ENCODE results near the gene NFATC4. TPM values are rescaled to one million over a fixed set of nuclear protein-coding genes. Genes with fewer than 3 reads are reported as not detected.

NFATC4 gene
- total and polyA plus RNA-seq, 2 of the 4 experiments (the other 2 are of a cell fraction): 15.6 to 35.8 TPM

DNA sequence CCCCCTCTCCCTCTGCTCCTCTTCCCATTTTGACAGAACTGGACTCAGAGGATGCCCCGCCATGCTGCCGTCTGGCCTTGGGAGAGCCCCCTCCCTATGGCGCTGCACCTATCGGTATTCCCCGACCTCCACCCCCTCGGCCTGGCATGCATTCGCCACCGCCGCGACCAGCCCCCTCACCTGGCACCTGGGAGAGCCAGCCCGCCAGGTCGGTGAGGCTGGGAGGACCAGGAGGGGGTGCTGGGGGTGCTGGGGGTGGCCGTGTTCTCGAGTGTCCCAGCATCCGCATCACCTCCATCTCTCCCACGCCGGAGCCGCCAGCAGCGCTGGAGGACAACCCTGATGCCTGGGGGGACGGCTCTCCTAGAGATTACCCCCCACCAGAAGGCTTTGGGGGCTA, 1.5 kb downstream of the NFATC4 start:
- BruUV-seq (replicated peaks): no TSS peak
- H2BK120ac ChIP-seq (ENCODE audit: low read depth, low read length): peak overlapping the region; percentile 64; the same call in 1 of the 2 replicates
- H2AFZ ChIP-seq (replicated peaks; ENCODE audit: low read length, poor library complexity): peak overlapping the region; percentile 89
- H3K23ac ChIP-seq (ENCODE audit: low read depth, low read length): peak overlapping the region; percentile 1; the same call in 1 of the 2 replicates
- peaks cover 37% of the 10 kb centered on the region for H3K36me3 ChIP-seq (ENCODE audit: control insufficient read depth, insufficient read depth, low read length)
- peaks cover 4% of the 10 kb centered on the region for H4K20me1 ChIP-seq (ENCODE audit: insufficient read depth, low read length)
- DNase-seq (no peak), ATAC-seq (ENCODE audit: low read depth) (no peak)
- H3K4ac ChIP-seq (ENCODE audit: low read depth, low read length): peak overlapping the region; percentile 89
- peak overlapping the region; percentile 40; the same call in 1 of the 2 replicates for H3K27ac ChIP-seq (ENCODE audit: insufficient read depth, low read length)
- H3K9me1 ChIP-seq (ENCODE audit: insufficient read depth, low read length): peaks cover 9% of the 10 kb centered on the region
- H3K56ac ChIP-seq (ENCODE audit: extremely low read depth, insufficient read depth, low read length): peak overlapping the region; percentile 54; the same call in 1 of the 2 replicates
- peaks cover 6 to 28% of the 10 kb centered on the region in 2 experiments; a peak in 3 of 4 replicates for H3K79me1 ChIP-seq (ENCODE audit: low read depth in 1 of 2, low read length in 2 of 2)
- peak overlapping the region in 1 of 2 experiments; percentile 61; a peak in 1 of 4 replicates for H4K8ac ChIP-seq (ENCODE audit: low read depth in 2 of 2, low read length in 2 of 2)
- H2BK15ac ChIP-seq (ENCODE audit: low read depth, low read length): 0 out of 3 replicates have a peak overlapping the region, but pooled peaks have one; percentile 57
- TF ChIP-seq, protein P1, sequence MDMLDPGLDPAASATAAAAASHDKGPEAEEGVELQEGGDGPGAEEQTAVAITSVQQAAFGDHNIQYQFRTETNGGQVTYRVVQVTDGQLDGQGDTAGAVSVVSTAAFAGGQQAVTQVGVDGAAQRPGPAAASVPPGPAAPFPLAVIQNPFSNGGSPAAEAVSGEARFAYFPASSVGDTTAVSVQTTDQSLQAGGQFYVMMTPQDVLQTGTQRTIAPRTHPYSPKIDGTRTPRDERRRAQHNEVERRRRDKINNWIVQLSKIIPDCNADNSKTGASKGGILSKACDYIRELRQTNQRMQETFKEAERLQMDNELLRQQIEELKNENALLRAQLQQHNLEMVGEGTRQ (IDR thresholded peaks at IDR 0.05; ENCODE audit: low read depth, low read length): no peak
- TF ChIP-seq MAZ (IDR thresholded peaks at IDR 0.05; ENCODE audit: borderline replicate concordance, low read depth, low read length) (no peak), POLR2A (IDR thresholded peaks at IDR 0.05; ENCODE audit: low read depth, low read length) (no peak), NFE2L2 (IDR thresholded peaks at IDR 0.05; ENCODE audit: low read depth, low read length) (no peak), RFX5 (IDR thresholded peaks at IDR 0.05; ENCODE audit: low read depth, low read length) (no peak), CHD1 (IDR thresholded peaks at IDR 0.05; ENCODE audit: low read depth, low read length) (no peak), RCOR1 (IDR thresholded peaks at IDR 0.05; ENCODE audit: insufficient replicate concordance, low read length) (no peak), CEBPB (IDR thresholded peaks at IDR 0.05; ENCODE audit: low read depth, low read length) (no peak), MXI1 (IDR thresholded peaks at IDR 0.05; ENCODE audit: borderline replicate concordance, low read depth, low read length) (no peak), MAFK (IDR thresholded peaks at IDR 0.05; ENCODE audit: low read depth, low read length) (no peak), RAD21 (IDR thresholded peaks at IDR 0.05; ENCODE audit: low read length) (no peak), BHLHE40 (IDR thresholded peaks at IDR 0.05; ENCODE audit: low read depth, low read length) (no peak), FOS (IDR thresholded peaks at IDR 0.05; ENCODE audit: low read depth, low read length) (no peak)
- TF ChIP-seq, protein P2, sequence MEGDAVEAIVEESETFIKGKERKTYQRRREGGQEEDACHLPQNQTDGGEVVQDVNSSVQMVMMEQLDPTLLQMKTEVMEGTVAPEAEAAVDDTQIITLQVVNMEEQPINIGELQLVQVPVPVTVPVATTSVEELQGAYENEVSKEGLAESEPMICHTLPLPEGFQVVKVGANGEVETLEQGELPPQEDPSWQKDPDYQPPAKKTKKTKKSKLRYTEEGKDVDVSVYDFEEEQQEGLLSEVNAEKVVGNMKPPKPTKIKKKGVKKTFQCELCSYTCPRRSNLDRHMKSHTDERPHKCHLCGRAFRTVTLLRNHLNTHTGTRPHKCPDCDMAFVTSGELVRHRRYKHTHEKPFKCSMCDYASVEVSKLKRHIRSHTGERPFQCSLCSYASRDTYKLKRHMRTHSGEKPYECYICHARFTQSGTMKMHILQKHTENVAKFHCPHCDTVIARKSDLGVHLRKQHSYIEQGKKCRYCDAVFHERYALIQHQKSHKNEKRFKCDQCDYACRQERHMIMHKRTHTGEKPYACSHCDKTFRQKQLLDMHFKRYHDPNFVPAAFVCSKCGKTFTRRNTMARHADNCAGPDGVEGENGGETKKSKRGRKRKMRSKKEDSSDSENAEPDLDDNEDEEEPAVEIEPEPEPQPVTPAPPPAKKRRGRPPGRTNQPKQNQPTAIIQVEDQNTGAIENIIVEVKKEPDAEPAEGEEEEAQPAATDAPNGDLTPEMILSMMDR (conservative IDR thresholded peaks at IDR 0.05; ENCODE audit: low read depth, low read length): no peak
- TF ChIP-seq, protein P3, sequence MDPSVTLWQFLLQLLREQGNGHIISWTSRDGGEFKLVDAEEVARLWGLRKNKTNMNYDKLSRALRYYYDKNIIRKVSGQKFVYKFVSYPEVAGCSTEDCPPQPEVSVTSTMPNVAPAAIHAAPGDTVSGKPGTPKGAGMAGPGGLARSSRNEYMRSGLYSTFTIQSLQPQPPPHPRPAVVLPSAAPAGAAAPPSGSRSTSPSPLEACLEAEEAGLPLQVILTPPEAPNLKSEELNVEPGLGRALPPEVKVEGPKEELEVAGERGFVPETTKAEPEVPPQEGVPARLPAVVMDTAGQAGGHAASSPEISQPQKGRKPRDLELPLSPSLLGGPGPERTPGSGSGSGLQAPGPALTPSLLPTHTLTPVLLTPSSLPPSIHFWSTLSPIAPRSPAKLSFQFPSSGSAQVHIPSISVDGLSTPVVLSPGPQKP (IDR thresholded peaks at IDR 0.05; ENCODE audit: borderline replicate concordance, low read depth, low read length): no peak
- intact Hi-C loops (cut with micrococcal nuclease) (no loop called here), dilution Hi-C loops (cut with HindIII; ENCODE audit: low sequenced_read_pairs, unreplicated experiment) (no loop called here), in situ Hi-C loops (cut with MboI; ENCODE audit: low sequenced_read_pairs) (loop anchor here (10.0 kb wide), 1 partner anchor 65 kb away; no protein-coding TSS in a partner anchor)
- no peaks in the 10 kb centered on the region for H3K9me3 ChIP-seq (ENCODE audit: control insufficient read depth, insufficient read depth, low read length)
- peaks cover 12% of the 10 kb centered on the region for H3K4me1 ChIP-seq (ENCODE audit: control insufficient read depth, insufficient read depth, low read length)
- peak overlapping the region; percentile 86 for H3K4me3 ChIP-seq (ENCODE audit: insufficient read depth, low read depth, low read length)
- no peak overlapping the region for H2BK5ac ChIP-seq (ENCODE audit: low read depth, low read length, poor library complexity, severe bottlenecking)
- H4K91ac ChIP-seq (ENCODE audit: insufficient read depth, low read depth, low read length): 0 out of 2 replicates have a peak overlapping the region, but pooled peaks have one; percentile 86
- peak overlapping the region; percentile 60; the same call in 1 of the 2 replicates for H3K4me2 ChIP-seq (ENCODE audit: low read depth, low read length)
- no peak overlapping the region for H2BK20ac ChIP-seq (ENCODE audit: low read depth, low read length)
- peak overlapping the region; percentile 97; the same call in 1 of the 2 replicates for H2AK5ac ChIP-seq (ENCODE audit: low read depth, low read length)
- H3K18ac ChIP-seq (ENCODE audit: low read depth, low read length): no peak overlapping the region
- 80% methylated on average over 1 of the region's 20 CpGs; no CpG with 5 or more reads in 1 of the 2 experiments for WGBS, 2 experiments (ENCODE audit: extremely low coverage in 2 of 2, insufficient read length in 1 of 2)
- H3K9ac ChIP-seq (ENCODE audit: low read depth, low read length): peak overlapping the region; percentile 94; the same call in 1 of the 2 replicates
- H3K27me3 ChIP-seq (ENCODE audit: control insufficient read depth, insufficient read depth, low read length): no peaks in the 10 kb centered on the region
- H3K14ac ChIP-seq (replicated peaks; ENCODE audit: low read depth, low read length): 0 out of 2 replicates have a peak overlapping the region, but pooled peaks have one; percentile 76
- CTCF ChIA-PET: no interaction called here
- POLR2A ChIA-PET (ENCODE audit: unreplicated experiment): no interaction called here
- peak overlapping the region; percentile 97 for H2AK9ac ChIP-seq (replicated peaks; ENCODE audit: low read depth, low read length, poor library complexity)
- H4K5ac ChIP-seq (ENCODE audit: low read depth, low read length): no peak overlapping the region

All from IMR-90 (cell line).